Stimulated activated memory B cell treated with anti-CD40 and anti-IgM and Interleukin-4, amounts not matched to agents 10 μg/mL and 1 μg/mL and 100 μg/mL, for 72 hours (primary cell): ENCODE results near the gene ODF2L.

Source experiments
- ATAC-seq: fragments of 150-1000 bp; cut with Tn5 transposase; 2 replicates; pipeline ENCODE4 v1.10.0; 2021
- H3K27ac Mint-ChIP-seq: one replicate; pipeline ENCODE4 v1.8.0; 2022; ENCODE audit warnings: mild to moderate bottlenecking, mixed read lengths
- H3K27me3 Mint-ChIP-seq: one replicate; pipeline ENCODE4 v1.8.0; 2022; ENCODE audit warnings: mixed read lengths
- H3K36me3 Mint-ChIP-seq: one replicate; pipeline ENCODE4 v1.8.0; 2022; ENCODE audit warnings: mixed read lengths
- H3K4me1 Mint-ChIP-seq: one replicate; pipeline ENCODE4 v1.8.0; 2022; ENCODE audit warnings: mixed read lengths
- H3K4me3 Mint-ChIP-seq: one replicate; pipeline ENCODE4 v1.8.0; 2022; ENCODE audit warnings: mild to moderate bottlenecking, moderate library complexity, mixed read lengths
- H3K9me3 Mint-ChIP-seq: one replicate; pipeline ENCODE4 v1.8.0; 2022; ENCODE audit warnings: mixed read lengths

Gene ODF2L

DNA sequence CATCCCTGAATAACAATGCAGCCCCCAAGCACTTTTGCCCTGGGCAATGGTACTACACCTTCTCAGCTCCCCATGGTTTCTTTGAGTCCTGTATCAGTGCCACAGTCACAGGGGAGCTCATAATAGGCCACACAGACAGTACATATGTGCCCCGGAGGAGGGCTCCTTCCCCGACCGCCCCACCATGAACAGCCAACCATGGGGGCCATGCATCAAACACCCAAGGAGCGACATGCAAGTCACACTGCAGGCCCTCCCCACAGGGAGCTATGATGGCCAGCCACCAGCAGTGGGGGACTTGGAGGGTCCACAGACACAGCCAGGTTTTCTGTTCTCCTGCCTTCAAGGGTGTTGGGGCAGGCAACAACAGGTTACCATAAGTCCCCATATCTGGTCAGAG is 14.8 kb upstream of the ODF2L start:
- no peak overlapping the region for H3K4me3 Mint-ChIP-seq
- ATAC-seq: no peak
- H3K36me3 Mint-ChIP-seq: no peaks in the 10 kb centered on the region
- H3K4me1 Mint-ChIP-seq: no peaks in the 10 kb centered on the region
- H3K27me3 Mint-ChIP-seq: no peaks in the 10 kb centered on the region
- H3K9me3 Mint-ChIP-seq: no peaks in the 10 kb centered on the region
- H3K27ac Mint-ChIP-seq: no peak overlapping the region

DNA sequence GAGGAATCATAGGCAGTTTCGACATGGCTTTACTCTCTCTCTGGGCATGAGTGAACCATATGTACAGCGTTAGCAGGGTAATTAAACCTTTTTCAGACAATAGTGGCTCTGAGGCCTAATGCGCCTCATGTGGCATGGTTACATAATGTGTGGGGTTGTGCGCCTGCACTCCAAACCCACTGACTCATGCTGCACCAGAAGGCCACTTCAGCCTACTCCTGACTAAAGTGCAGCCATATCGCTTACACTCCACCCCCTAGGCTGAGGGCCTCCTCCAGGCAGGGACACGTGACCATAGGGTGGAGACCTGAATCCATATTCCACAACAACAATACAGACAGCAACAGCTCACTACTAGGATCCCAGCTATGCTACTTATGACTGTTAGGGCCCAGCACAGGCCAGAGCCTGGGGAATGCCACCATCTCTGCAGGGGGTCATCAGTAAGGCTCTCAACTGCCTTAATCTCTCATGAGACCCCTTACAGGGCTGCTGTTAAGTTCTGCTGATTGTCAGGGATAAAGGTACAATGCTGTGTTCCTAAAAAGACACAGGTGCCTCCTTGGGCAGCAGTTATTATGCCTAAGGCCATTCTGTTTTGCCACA is 13.4 kb upstream of the ODF2L start:
- Mint-ChIP-seq H3K4me1 (no peaks in the 10 kb centered on the region), H3K9me3 (no peaks in the 10 kb centered on the region), H3K27ac (no peak overlapping the region), H3K27me3 (no peaks in the 10 kb centered on the region), H3K4me3 (no peak overlapping the region), H3K36me3 (no peaks in the 10 kb centered on the region)
- ATAC-seq: no peak

DNA sequence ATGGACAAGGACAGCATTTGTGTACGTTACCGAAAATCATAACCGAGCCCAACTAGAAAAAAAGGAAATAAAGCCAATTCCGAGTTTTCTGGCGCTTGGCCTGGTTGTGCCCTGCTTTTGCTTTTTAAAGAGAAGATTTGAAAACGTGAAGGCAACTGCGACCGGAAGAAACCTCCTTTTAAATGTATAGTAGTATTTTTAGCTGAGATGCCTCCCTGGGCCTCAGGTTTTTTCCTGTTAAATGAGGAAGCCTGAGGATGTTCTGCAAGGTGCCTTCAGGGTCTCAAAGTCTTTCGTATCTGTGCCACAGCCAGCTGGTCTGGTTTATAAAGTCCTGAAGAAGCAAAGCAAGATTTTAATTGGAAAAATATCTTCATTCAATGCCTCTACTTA is 371 bp upstream of the ODF2L start:
- H3K9me3 Mint-ChIP-seq: no peaks in the 10 kb centered on the region
- peak overlapping the region; percentile 89 for H3K27ac Mint-ChIP-seq
- H3K36me3 Mint-ChIP-seq: no peaks in the 10 kb centered on the region

DNA sequence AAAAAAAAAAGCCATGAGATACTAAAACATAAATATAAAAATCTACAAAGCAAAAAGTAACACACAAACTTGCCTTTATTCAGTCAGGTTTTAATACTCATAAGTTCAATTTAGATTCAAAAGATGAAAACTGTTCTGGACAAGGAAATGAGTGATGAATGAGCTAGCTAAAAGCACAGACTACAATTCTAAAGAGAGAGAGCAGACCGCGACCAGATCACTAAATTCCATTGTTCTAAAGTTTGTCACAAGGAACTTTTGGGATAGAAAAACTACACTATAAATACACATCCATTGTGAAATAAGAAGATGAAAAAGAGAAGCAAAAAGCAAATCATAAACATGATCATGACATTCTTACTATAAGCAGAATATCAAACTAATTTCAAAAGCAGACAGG is 1.7 kb downstream of the ODF2L start:
- H3K9me3 Mint-ChIP-seq: no peaks in the 10 kb centered on the region
- no peak for ATAC-seq
- H3K27ac Mint-ChIP-seq: peak overlapping the region; percentile 89
- H3K36me3 Mint-ChIP-seq: no peaks in the 10 kb centered on the region
- no peaks in the 10 kb centered on the region for H3K27me3 Mint-ChIP-seq
- peak overlapping the region; percentile 15 for H3K4me3 Mint-ChIP-seq
- H3K4me1 Mint-ChIP-seq: peaks cover 54% of the 10 kb centered on the region

More for the DNA sequence above, 371 bp upstream of the ODF2L start:
- no peaks in the 10 kb centered on the region for H3K27me3 Mint-ChIP-seq
- H3K4me1 Mint-ChIP-seq: peaks cover 33% of the 10 kb centered on the region
- peak; percentile 18 for ATAC-seq
- peak overlapping the region; percentile 87 for H3K4me3 Mint-ChIP-seq

DNA sequence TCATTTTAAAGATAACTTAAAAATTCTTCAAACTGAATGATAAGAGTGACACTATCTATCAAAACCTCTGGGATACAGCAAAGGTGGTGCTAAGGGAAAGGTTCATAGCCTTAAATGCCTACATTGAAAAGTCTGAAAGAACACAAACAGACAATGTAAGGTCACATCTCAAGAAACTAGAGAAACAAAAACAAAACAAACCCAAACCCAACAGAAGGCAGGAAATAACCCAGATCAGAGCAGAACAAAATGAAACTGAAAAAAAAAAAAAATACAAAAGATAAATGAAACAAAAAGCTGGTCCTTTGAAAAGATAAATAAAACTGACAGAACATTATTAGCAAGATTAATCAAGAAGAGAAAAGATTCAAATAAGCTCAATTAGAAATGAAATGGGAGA is 6.8 kb downstream of the ODF2L start:
- Mint-ChIP-seq H3K4me1 (peaks cover 44% of the 10 kb centered on the region), H3K27ac (peak overlapping the region; percentile 68), H3K27me3 (no peaks in the 10 kb centered on the region), H3K9me3 (no peaks in the 10 kb centered on the region), H3K4me3 (peak overlapping the region; percentile 1), H3K36me3 (no peaks in the 10 kb centered on the region)
- ATAC-seq: no peak

DNA sequence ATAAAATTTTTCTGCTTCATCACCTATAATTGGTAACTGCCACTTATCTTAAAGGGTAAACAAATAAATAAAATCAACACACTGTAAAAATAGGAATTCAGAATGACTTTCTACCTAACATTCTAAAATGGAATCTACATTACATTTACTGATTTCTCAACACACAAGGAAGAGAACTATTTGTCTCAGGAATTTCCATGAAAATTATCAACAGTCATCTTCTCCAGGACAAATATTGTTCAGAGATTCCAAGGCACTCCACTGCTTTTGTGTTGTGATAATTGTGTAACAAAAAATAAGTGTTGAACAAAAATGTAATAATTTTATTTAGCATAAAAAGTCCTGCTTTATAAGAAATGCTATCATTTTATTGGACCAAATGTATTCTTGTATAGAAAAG is 7.3 kb downstream of the ODF2L start:
- Mint-ChIP-seq H3K36me3 (no peaks in the 10 kb centered on the region), H3K4me3 (no peak overlapping the region), H3K4me1 (peaks cover 43% of the 10 kb centered on the region), H3K27me3 (no peaks in the 10 kb centered on the region), H3K27ac (peak overlapping the region; percentile 68), H3K9me3 (no peaks in the 10 kb centered on the region)
- ATAC-seq: no peak

DNA sequence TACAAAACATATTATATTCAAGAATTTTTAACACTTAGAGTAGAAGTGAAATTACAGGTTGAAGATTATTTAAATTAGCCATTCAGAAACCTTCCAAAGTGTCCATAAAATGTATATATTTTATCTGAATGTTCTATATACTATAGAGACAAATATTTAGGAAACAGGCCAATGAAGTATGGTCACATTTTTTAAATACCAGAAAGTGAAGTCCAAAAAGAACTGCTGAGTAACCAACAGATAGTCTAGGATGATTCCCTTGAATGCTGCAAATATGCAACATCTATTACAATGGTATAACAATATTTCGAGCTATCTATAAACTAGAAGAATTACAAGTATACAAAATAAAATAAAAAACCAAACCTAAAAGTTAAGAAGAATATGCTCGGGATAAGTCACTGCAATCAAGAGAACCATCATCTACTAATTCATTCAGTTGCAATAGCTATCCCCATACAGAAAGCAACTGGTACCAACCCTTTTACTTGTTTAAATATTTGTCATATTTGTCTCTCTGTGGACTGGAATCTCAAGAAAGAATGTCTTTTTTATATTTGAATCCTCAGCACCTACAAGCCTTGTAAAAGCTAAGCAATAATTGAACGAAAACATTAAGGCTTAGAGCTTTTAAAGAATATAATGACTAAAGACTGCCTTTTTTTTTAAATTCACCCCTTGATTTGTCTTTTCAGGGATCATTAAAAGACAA is 8.1 kb downstream of the ODF2L start:
- Mint-ChIP-seq H3K27ac (no peak overlapping the region), H3K36me3 (no peaks in the 10 kb centered on the region), H3K9me3 (no peaks in the 10 kb centered on the region), H3K27me3 (no peaks in the 10 kb centered on the region), H3K4me1 (peaks cover 36% of the 10 kb centered on the region), H3K4me3 (no peak overlapping the region)
- ATAC-seq: no peak

DNA sequence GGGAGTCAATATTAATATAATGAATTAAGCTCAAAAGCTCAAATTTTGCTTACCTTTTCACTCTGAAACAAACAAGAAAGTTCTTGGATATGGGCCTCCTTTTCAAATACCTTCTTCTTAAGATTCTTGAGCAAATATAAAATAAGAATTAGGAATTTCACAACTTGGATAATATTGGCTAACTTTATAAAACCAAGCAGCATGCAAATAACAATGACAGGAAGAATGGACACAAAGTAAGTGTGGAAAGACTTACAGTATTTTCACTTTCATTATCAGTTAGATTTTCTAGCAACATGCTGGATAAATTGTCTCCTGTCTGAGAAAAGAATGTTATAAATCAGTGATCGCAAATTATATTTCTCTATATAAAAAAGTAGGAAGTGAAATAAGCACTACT is 13.2 kb downstream of the ODF2L start:
- no peaks in the 10 kb centered on the region for H3K4me1 Mint-ChIP-seq
- H3K27ac Mint-ChIP-seq: no peak overlapping the region
- no peak for ATAC-seq
- no peaks in the 10 kb centered on the region for H3K27me3 Mint-ChIP-seq
- peaks cover 4% of the 10 kb centered on the region for H3K9me3 Mint-ChIP-seq
- peaks cover 7% of the 10 kb centered on the region for H3K36me3 Mint-ChIP-seq
- H3K4me3 Mint-ChIP-seq: no peak overlapping the region

DNA sequence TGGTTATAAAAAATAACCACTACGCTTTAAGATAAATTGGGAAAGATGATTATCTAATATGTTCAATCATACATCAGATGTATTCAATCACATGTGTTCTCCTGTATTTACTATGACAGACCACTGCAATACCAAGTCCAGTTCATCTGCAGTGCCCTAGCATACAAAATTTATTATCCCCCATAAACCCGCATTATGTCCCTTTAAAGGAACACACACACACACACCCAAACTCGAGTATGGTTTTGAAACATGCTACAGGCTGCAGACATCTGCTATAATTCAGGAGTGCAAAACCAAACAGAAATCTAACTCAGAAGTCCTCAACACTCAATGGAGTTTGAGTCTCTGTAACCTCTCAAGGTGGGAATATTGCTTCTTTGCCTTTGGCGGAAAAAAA is 14.9 kb downstream of the ODF2L start:
- H3K4me1 Mint-ChIP-seq: no peaks in the 10 kb centered on the region
- no peak overlapping the region for H3K4me3 Mint-ChIP-seq
- peaks cover 23% of the 10 kb centered on the region for H3K36me3 Mint-ChIP-seq
- no peak overlapping the region for H3K27ac Mint-ChIP-seq
- ATAC-seq: no peak
- H3K27me3 Mint-ChIP-seq: no peaks in the 10 kb centered on the region
- peaks cover 9% of the 10 kb centered on the region for H3K9me3 Mint-ChIP-seq

DNA sequence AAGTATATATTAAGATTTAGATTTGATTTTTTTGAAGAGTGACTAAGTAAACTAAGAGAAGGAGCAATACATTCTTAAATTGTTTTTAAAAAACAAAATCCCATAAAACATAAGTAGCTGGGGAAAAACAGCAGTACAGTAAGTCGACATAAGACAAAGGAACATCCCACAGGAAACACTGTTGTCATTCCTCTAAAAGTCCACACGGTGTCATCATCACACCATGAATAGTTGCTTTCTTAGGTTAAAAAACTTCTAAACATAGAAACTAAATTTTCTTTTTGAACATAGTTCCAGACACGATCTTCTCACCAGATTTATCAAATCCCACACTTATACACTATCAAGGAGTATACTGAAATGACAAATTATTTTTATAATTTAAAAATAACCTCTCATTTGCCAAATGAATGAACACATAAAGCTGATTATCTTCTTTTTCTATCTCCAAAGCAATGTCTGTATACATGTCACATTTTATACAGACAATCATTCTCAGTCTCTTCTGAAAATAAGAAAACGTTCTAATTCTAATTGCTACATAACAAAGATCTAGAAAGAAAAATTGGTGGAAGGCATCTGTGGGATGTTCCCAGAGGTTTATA is 15.8 kb downstream of the ODF2L start:
- Mint-ChIP-seq H3K36me3 (peaks cover 25% of the 10 kb centered on the region), H3K4me3 (no peak overlapping the region), H3K27ac (no peak overlapping the region), H3K9me3 (peaks cover 9% of the 10 kb centered on the region), H3K27me3 (no peaks in the 10 kb centered on the region), H3K4me1 (no peaks in the 10 kb centered on the region)
- ATAC-seq: no peak

DNA sequence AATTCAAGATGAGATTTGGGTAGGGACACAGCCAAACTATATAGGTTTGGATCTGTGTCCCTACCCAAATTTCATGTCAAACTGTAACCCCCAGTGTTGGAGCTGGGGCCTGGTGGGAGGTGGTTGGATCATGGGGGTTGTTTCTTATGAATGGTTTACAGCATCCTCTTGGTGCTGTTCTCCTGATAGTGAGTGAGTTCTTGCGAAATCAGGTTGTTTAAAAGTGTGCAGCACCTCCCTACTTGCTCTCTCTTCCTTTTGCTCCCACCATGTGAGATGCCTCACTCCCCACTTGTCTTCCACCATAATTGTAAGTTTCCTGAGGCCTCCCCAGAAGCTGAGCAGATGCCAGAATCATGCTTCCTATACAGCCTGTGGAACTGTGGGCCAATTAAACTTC is 17.3 kb downstream of the ODF2L start:
- Mint-ChIP-seq H3K4me1 (no peaks in the 10 kb centered on the region), H3K9me3 (peaks cover 9% of the 10 kb centered on the region), H3K27ac (no peak overlapping the region), H3K27me3 (no peaks in the 10 kb centered on the region), H3K36me3 (peaks cover 37% of the 10 kb centered on the region), H3K4me3 (no peak overlapping the region)
- ATAC-seq: no peak

DNA sequence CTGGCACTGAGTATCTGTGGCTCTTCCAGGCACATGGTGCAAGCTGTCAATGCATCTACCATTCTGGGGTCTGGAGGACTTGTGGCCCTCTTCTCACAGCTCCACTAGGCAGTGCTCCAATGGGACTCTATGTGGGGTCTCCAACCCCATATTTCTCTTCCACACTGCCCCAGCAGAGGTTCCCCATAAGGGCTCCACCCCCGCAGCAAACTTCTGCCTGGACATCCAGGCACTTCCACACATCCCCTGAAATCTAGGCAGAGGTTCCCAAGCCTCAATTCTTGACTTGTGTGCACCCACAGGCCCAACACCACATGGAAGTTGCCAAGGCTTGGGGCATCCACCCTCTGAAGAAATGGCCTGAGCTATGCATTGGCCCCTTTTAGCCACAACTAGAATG is 18.8 kb downstream of the ODF2L start:
- H3K9me3 Mint-ChIP-seq: peaks cover 9% of the 10 kb centered on the region
- no peak for ATAC-seq

DNA sequence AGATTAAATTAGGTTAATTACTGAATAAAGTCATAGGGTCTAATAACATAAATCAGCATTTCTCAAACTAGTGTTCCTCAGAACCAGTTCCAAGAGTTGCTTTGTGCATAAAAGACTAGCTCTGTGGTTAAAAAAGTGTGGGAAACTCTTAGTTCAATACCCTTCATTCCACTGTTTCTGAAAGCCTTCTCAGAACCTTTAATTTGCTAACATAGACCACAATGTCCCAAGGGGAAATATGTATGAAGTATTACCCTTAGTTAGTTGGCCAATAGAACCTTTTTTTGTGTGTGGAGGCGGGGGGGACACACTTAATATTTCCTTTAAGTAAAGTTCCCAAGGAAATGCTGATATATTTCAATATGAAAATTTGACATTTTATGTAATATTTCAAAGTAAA is 20.4 kb downstream of the ODF2L start:
- ATAC-seq: no peak
- no peak overlapping the region for H3K27ac Mint-ChIP-seq
- no peak overlapping the region for H3K4me3 Mint-ChIP-seq
- H3K4me1 Mint-ChIP-seq: no peaks in the 10 kb centered on the region
- H3K27me3 Mint-ChIP-seq: no peaks in the 10 kb centered on the region
- peaks cover 60% of the 10 kb centered on the region for H3K36me3 Mint-ChIP-seq
- H3K9me3 Mint-ChIP-seq: peaks cover 9% of the 10 kb centered on the region

More for the DNA sequence above, 18.8 kb downstream of the ODF2L start:
- Mint-ChIP-seq H3K27me3 (no peaks in the 10 kb centered on the region), H3K27ac (no peak overlapping the region), H3K4me3 (no peak overlapping the region), H3K4me1 (no peaks in the 10 kb centered on the region), H3K36me3 (peaks cover 51% of the 10 kb centered on the region)

DNA sequence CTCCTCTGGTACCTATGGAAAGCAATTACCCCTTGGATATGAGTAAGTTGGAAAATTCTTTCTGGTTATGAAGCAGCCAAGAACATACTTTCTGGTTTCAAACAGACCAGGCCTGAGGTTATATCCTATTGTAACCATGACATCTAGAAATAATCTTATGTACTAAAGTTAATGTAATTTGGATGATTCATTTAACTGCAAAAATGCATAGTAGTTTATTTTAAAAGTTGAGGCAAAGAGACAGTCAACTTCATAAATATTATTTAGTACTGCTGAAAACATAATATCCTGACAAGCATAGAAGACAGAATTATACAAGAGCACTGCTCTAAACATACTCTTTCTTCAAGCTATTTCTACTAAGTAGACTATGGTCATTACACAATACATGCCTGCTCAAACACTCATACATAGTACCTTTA is 25.5 kb downstream of the ODF2L start:
- no peaks in the 10 kb centered on the region for H3K4me1 Mint-ChIP-seq
- no peak overlapping the region for H3K4me3 Mint-ChIP-seq
- no peak for ATAC-seq
- H3K9me3 Mint-ChIP-seq: no peaks in the 10 kb centered on the region
- H3K36me3 Mint-ChIP-seq: peaks cover 40% of the 10 kb centered on the region
- H3K27ac Mint-ChIP-seq: no peak overlapping the region
- no peaks in the 10 kb centered on the region for H3K27me3 Mint-ChIP-seq

DNA sequence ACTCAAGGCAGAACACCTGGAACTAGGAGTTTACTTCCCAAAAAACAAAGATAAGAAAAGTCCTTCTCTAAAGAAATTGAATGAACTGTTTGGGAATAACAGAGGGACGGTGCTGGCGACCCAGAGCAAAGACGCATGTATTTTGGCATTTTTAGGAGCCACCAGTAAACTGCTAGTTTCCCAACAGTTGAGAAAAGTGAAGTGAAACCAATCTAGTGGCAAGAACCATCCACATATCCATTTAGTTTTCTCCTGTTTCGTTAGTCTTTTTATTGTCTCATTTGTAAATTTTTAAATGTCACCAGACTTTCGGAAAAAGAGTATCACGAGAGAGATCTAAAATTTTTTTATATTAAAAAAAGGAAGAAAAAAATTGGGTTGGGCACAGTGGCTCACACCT is 30.2 kb downstream of the ODF2L start:
- Mint-ChIP-seq H3K36me3 (peaks cover 24% of the 10 kb centered on the region), H3K4me3 (no peak overlapping the region), H3K9me3 (no peaks in the 10 kb centered on the region), H3K27ac (no peak overlapping the region), H3K4me1 (no peaks in the 10 kb centered on the region), H3K27me3 (no peaks in the 10 kb centered on the region)
- no peak for ATAC-seq

DNA sequence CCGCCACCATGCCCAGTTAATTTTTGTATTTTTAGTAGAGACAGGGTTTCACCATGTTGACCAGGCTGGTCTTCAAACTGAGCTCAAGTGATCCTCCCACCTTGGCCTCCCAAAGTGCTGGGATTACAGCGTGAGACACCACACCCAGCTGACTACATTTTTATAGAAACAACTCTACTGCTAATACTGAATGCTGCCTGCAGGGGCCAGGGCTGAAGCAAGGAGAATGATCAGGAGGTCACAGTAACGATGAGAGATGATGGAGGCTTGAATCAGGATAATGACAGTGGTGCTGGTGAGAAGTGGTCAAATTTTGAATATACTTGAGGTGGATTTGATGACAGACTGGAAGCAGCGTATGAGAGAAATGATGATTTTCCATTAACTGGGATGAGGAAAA is 33.3 kb downstream of the ODF2L start:
- Mint-ChIP-seq H3K27ac (no peak overlapping the region), H3K36me3 (peaks cover 25% of the 10 kb centered on the region), H3K4me3 (no peak overlapping the region), H3K27me3 (no peaks in the 10 kb centered on the region), H3K4me1 (no peaks in the 10 kb centered on the region), H3K9me3 (no peaks in the 10 kb centered on the region)
- ATAC-seq: no peak
